Central memory CD8-positive, alpha-beta T cell (primary cell): ENCODE results near the gene EGFL7.

Source experiments
- ATAC-seq: fragments of 150-1000 bp; cut with Tn5 transposase; replicated peaks from 2 replicates; pipeline ENCODE4 v1.10.0; 2022; ENCODE audit warnings: mild to moderate bottlenecking, moderate FRiP score, moderate number of reproducible peaks; ENCODE audit not compliant: poor library complexity, severe bottlenecking; ENCODE audit errors: extremely low read depth
- DNase-seq, 2 donors: peaks; one replicate each; pipeline ENCODE4 v3.0.0; 2021; ENCODE audit warnings: low spot score in 2 of 2
- H3K27ac Mint-ChIP-seq: one replicate; pipeline ENCODE4 v1.8.0; 2022; ENCODE audit warnings: low read depth, mild to moderate bottlenecking, moderate library complexity, mixed read lengths
- H3K27me3 Mint-ChIP-seq: one replicate; pipeline ENCODE4 v1.8.0; 2022; ENCODE audit warnings: mixed read lengths
- H3K36me3 Mint-ChIP-seq: one replicate; pipeline ENCODE4 v1.8.0; 2022; ENCODE audit warnings: mild to moderate bottlenecking, moderate library complexity, mixed read lengths; ENCODE audit not compliant: insufficient read depth
- H3K4me1 Mint-ChIP-seq: one replicate; pipeline ENCODE4 v1.8.0; 2022; ENCODE audit warnings: mixed read lengths
- H3K4me3 Mint-ChIP-seq: one replicate; pipeline ENCODE4 v1.8.0; 2022; ENCODE audit warnings: mild to moderate bottlenecking, moderate library complexity, mixed read lengths
- H3K9me3 Mint-ChIP-seq: one replicate; pipeline ENCODE4 v1.8.0; 2022; ENCODE audit warnings: mixed read lengths

The EGFL7 gene

DNA sequence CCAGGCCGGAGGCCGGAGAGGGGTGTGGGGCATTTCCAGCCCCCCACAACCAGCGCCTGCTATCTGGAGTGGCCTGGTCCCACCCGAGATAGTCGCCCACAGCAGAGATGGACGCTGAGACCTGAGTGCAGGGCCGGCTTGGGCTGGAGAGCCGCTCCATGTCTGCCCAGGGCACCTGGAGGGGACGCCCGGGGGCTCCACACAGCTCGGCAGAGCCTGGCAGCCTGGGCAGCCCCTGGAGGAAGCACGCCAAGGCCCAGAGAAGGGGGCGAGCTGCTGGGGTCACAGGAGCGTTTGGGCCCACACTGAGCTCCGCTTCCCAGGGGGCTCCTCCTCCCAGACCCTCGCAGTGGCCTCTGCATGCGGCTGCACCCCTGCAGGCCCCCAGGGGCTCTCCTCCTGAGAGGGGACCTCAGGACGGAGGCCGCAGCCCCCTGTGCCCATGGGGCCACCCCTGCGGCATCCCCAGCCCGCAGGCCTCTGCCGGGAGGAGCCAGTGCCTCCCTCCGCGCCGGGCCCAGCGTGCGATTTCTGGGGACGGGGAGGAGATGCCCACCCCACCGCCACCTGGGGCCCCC lies 42.2 kb upstream of the EGFL7 start:
- Mint-ChIP-seq H3K27me3 (no peaks in the 10 kb centered on the region), H3K36me3 (no peaks in the 10 kb centered on the region), H3K9me3 (no peaks in the 10 kb centered on the region), H3K4me3 (no peak overlapping the region), H3K27ac (no peak overlapping the region), H3K4me1 (peaks cover 28% of the 10 kb centered on the region)
- ATAC-seq = no peak
- no peak for DNase-seq

DNA sequence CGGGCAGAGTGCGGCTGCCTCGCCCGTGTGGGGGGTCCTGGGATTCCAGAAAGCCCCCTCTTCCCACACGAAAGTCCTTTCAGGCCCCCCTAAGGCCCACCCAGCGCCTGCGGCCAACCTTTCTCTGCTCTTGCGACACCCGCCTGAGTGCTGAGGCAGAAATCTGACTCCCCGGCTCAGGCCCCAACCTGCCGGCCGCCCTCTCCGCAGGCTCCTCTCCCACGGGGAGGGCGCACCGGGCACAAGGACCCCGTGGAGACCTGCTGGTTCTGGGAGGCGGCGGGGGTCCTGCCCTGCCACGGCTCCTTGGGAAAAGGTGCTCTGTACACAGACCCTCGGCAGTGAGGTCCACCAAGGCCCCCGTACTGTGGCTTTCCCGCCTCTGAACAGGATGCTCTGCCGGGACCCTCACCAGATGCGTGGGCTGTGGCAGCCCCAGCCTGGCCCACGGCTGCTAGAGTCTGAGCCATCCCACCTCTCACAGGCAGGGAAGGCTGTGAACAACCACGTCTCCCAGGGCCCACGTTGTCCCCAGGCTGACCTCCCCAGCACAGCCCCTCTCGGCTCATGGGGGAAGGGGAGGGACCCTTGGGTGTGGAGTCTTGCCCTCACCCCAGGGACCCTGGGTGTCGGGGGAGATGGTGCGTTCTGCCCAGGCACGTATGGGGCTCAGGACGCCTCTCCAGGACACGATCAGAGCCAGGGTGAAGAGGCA lies 41.5 kb upstream of the EGFL7 start:
- Mint-ChIP-seq H3K4me3 (no peak overlapping the region), H3K9me3 (no peaks in the 10 kb centered on the region), H3K27me3 (no peaks in the 10 kb centered on the region), H3K36me3 (no peaks in the 10 kb centered on the region), H3K4me1 (peaks cover 28% of the 10 kb centered on the region), H3K27ac (no peak overlapping the region)
- ATAC-seq = no peak
- no peak for DNase-seq

DNA sequence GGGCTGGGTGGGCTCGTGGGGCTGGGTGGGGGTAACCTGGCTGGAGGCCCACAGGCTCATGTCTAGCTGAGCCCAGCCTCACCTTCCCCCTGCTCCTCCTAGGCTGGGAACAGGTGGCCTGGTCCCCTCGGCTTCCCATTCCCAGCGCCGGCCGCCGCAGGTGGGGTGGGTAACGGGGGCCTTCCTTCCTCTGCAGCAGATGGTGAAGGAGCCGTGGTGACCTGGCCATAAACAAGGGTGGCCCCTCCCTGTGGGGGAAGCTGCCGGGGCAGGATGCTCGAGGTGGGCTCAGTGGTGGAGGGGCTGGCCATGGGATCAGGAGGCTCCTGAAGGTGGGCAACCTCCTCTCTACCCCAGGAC lies 41.0 kb upstream of the EGFL7 start:
- H3K27ac Mint-ChIP-seq = no peak overlapping the region
- H3K4me1 Mint-ChIP-seq = peaks cover 24% of the 10 kb centered on the region
- H3K4me3 Mint-ChIP-seq = no peak overlapping the region
- DNase-seq = no peak
- no peaks in the 10 kb centered on the region for H3K36me3 Mint-ChIP-seq
- no peaks in the 10 kb centered on the region for H3K27me3 Mint-ChIP-seq
- H3K9me3 Mint-ChIP-seq = no peaks in the 10 kb centered on the region
- ATAC-seq = no peak

DNA sequence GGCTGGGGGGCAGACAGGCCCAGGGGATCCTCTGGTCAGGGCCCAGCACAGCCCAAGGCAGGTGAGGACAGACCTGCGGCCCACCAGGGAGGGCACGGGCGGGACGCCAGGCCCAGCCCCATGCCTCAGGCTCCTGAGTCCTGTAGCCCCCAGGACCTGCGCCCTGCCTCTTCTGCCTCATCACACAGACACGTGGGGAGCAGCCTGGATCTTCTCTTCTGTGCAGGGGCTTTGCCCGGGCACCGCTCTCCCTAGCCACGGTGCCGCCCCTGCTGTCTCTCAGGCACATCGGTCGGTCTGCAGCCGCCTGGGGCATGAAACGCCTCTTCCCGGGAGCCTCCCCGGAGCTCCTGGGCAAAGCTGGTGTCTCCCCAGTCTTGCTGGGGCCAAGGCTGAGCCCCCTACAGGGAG lies 40.2 kb upstream of the EGFL7 start:
- DNase-seq (no peak), ATAC-seq (no peak)
- no peaks in the 10 kb centered on the region for H3K9me3 Mint-ChIP-seq
- H3K27me3 Mint-ChIP-seq = no peaks in the 10 kb centered on the region
- H3K4me1 Mint-ChIP-seq = peaks cover 19% of the 10 kb centered on the region
- no peak overlapping the region for H3K4me3 Mint-ChIP-seq
- no peaks in the 10 kb centered on the region for H3K36me3 Mint-ChIP-seq
- H3K27ac Mint-ChIP-seq = no peak overlapping the region

DNA sequence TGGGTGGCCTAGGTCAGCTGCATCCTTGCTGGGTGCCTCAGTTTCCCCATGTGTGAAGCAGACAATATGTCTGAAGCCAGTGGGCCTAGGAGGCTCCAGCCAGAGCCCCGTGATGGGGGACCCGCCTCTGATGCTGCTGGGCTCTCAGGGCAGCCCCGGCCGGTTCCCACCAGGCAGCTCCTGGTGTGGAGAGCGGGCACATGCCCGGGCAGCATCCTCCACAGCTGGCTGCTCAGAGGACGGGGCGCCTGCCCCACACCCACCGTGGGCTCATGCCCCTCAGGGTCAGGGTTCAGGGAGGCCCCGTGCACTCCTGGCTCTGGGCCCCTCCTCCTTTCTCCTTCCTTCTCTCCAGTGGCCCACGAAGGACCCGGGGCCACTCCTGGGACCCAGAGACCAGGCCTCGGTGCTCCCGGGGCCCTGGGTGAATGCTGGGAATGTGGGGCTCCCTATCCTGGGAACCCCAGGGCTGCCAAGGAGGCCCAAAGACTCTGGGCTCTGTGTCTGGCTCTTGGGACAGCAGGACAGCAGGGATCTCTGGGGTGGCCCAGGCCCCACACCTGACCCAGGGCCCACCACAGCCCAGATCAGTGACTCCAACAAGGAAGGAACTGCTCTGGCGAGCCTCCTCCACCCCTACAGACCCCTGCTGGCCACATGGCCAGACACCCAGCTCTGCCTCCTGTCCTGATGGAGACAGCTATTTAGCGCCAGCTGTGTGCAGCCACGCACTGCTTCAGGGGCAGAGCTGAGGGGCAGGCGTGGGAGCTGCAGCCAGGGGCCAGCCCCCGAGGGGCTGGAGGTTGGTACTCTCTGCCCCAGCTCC lies 39.5 kb upstream of the EGFL7 start:
- peaks cover 12% of the 10 kb centered on the region for H3K4me1 Mint-ChIP-seq
- no peaks in the 10 kb centered on the region for H3K27me3 Mint-ChIP-seq
- DNase-seq = no peak
- no peak for ATAC-seq
- H3K36me3 Mint-ChIP-seq = peaks cover 2% of the 10 kb centered on the region
- H3K27ac Mint-ChIP-seq = no peak overlapping the region
- H3K4me3 Mint-ChIP-seq = no peak overlapping the region
- no peaks in the 10 kb centered on the region for H3K9me3 Mint-ChIP-seq

DNA sequence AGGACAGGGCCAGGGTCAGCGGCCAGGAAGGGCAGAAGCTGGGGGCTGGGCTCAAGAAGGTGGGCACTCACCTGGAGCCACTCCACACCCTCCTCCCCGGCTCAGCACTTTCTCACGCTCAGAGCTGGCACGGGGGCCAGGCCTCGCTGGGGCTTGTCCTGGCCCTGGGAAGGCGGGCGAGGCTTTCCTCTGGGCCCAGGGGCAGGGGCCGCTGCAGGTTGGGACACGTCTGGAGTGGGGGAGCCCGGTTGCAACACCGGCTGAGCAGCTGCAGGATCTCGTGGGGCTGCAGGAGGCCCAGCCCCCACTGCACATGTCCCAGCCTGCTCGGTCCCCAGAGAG lies 38.9 kb upstream of the EGFL7 start:
- peaks cover 2% of the 10 kb centered on the region for H3K36me3 Mint-ChIP-seq
- no peak overlapping the region for H3K27ac Mint-ChIP-seq
- no peaks in the 10 kb centered on the region for H3K9me3 Mint-ChIP-seq
- H3K4me1 Mint-ChIP-seq = peaks cover 9% of the 10 kb centered on the region
- H3K27me3 Mint-ChIP-seq = no peaks in the 10 kb centered on the region
- ATAC-seq (no peak), DNase-seq (no peak)
- H3K4me3 Mint-ChIP-seq = no peak overlapping the region

DNA sequence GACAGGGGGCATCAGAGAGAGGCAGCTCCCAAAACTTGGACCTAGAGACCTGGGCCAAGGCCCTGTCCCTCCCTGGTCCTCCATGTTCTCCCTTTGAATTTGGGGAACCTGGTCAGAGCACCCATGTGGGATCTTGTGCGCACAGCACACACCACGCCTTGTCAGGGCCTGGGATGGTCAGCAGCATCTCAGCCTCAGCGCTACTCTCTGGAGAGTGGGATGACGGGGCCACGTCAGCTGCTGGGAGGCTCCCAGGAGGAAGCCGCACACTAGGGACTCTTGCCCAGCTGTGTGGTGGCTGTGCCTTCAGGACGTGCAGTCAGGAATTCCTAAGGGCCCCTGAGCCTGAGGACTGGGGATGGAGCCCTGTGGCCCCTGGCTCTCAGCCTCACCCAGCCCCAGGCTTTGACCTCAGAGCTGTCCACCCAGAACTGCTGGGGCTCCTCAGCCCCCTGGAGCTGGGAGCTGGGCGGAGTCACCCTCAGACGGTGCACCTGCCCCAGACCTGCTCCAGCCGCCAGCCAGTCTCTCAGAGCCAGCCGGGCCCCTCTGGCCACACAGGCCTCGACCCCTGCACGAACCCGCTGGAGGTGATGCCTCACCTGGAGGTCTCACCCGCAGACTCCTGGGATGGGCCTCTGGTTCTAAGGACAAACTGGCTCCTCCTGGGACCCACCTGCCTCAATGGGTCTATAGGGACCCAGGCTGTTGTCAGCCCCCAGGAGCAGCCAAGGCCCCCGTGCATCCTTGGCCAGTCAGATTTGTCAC lies 38.3 kb upstream of the EGFL7 start:
- Mint-ChIP-seq H3K27me3 (no peaks in the 10 kb centered on the region), H3K4me1 (peaks cover 4% of the 10 kb centered on the region), H3K9me3 (no peaks in the 10 kb centered on the region), H3K36me3 (peaks cover 2% of the 10 kb centered on the region), H3K27ac (no peak overlapping the region), H3K4me3 (no peak overlapping the region)
- ATAC-seq (no peak), DNase-seq (no peak)

GRCh38 chr9:136625101-136626065 lies 37.3 kb upstream of the EGFL7 start:
- H3K4me3 Mint-ChIP-seq = no peak overlapping the region
- H3K9me3 Mint-ChIP-seq = no peaks in the 10 kb centered on the region
- H3K36me3 Mint-ChIP-seq = peaks cover 2% of the 10 kb centered on the region
- no peaks in the 10 kb centered on the region for H3K4me1 Mint-ChIP-seq
- no peak overlapping the region for H3K27ac Mint-ChIP-seq
- no peaks in the 10 kb centered on the region for H3K27me3 Mint-ChIP-seq
- ATAC-seq (no peak), DNase-seq (no peak)

GRCh38 chr9:136626066-136626725 lies 36.5 kb upstream of the EGFL7 start:
- H3K27me3 Mint-ChIP-seq = no peaks in the 10 kb centered on the region
- ATAC-seq (no peak), DNase-seq (no peak)
- peaks cover 2% of the 10 kb centered on the region for H3K36me3 Mint-ChIP-seq
- no peak overlapping the region for H3K4me3 Mint-ChIP-seq
- no peak overlapping the region for H3K27ac Mint-ChIP-seq
- no peaks in the 10 kb centered on the region for H3K4me1 Mint-ChIP-seq
- H3K9me3 Mint-ChIP-seq = no peaks in the 10 kb centered on the region

- peaks cover 2% of the 10 kb centered on the region for H3K36me3 Mint-ChIP-seq
- H3K27me3 Mint-ChIP-seq = no peaks in the 10 kb centered on the region
- no peak overlapping the region for H3K4me3 Mint-ChIP-seq
- H3K27ac Mint-ChIP-seq = no peak overlapping the region
- no peak for DNase-seq
- no peak for ATAC-seq
- no peaks in the 10 kb centered on the region for H3K4me1 Mint-ChIP-seq
- H3K9me3 Mint-ChIP-seq = no peaks in the 10 kb centered on the region
Measured at GRCh38 chr9:136626740-136627642, 35.7 kb upstream of the EGFL7 start.

DNA sequence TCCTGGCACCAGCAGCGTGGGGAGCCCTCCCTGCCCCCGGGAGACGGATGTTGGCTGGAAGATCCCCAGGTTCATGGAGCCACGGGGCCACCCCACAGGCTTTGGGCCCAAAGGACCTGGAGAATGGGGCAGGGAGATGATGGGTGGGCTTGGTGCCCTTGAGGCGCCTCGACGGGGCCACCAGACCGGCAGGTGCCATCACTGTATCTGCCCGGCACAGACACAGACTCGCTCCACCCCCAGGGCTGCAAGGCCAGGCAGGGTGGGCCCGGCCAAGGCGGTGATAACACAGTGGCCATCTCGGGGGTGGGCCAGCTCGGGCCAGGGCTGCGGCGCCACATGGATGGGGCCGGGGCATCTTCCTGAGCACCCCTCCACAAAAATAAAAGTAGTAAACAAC lies 35.0 kb upstream of the EGFL7 start:
- Mint-ChIP-seq H3K36me3 (peaks cover 2% of the 10 kb centered on the region), H3K4me3 (no peak overlapping the region), H3K27ac (no peak overlapping the region), H3K4me1 (no peaks in the 10 kb centered on the region), H3K9me3 (no peaks in the 10 kb centered on the region), H3K27me3 (no peaks in the 10 kb centered on the region)
- ATAC-seq (no peak), DNase-seq (no peak)
